Measurements from ENCODE around the gene RASGRP3.

DNA sequence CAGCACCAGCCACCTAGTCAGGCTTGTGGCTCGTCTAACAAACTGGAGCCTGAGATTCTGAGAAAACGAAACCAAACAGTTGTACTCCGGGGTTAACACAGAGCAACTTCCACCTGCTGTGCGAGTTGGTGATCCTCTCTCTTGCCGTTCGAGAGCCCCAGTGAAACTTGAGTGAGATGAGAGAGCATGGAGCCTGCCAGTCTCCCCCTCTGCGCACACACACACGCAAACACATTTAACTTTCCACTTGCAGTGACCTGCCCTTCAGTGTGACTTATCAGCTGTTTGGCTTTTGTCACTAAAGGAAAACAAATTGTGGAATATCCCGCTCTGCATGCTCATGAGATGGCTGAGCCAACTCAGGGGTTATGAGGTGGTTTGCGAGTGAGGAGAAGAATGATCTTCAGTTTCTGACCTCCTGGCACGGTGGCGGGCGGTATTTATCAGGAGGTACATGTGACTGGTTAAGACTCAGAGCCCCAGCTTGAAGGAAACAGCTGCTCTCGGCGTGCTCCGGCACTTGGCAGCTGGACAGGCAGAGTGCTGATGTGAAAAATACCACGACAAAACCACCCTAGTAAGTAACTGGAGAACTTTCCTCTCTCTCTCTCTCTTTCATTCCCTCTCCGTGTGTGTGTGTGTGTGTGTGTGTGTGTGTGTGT lies at the start of gene RASGRP3:
- TF ChIP-seq, protein P1, sequence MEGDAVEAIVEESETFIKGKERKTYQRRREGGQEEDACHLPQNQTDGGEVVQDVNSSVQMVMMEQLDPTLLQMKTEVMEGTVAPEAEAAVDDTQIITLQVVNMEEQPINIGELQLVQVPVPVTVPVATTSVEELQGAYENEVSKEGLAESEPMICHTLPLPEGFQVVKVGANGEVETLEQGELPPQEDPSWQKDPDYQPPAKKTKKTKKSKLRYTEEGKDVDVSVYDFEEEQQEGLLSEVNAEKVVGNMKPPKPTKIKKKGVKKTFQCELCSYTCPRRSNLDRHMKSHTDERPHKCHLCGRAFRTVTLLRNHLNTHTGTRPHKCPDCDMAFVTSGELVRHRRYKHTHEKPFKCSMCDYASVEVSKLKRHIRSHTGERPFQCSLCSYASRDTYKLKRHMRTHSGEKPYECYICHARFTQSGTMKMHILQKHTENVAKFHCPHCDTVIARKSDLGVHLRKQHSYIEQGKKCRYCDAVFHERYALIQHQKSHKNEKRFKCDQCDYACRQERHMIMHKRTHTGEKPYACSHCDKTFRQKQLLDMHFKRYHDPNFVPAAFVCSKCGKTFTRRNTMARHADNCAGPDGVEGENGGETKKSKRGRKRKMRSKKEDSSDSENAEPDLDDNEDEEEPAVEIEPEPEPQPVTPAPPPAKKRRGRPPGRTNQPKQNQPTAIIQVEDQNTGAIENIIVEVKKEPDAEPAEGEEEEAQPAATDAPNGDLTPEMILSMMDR (IDR thresholded peaks at IDR 0.05 in 8 of 11, conservative IDR thresholded peaks at IDR 0.05 in 3 of 11), result no peak
- TF ChIP-seq POLR2AphosphoS5 (IDR thresholded peaks at IDR 0.05), result peak; percentile 40 to 91 (median 88)
